ENCODE data around the gene APMAP.

APMAP gene

GRCh38 chr20:24913076-24913628 lies 79.4 kb downstream of the APMAP start:
- no peak for TF ChIP-seq FOXM1 (IDR thresholded peaks at IDR 0.05; ENCODE audit: borderline replicate concordance, low read depth)
- no peak for TF ChIP-seq EGR1 (IDR thresholded peaks at IDR 0.05)
- TF ChIP-seq TAF1 (IDR thresholded peaks at IDR 0.05; ENCODE audit: low read depth), result no peak
- TF ChIP-seq TEAD4 (IDR thresholded peaks at IDR 0.05), result no peak
- no peak for TF ChIP-seq CREB1 (IDR thresholded peaks at IDR 0.05; ENCODE audit: low read depth)
- no peak for TF ChIP-seq NFIC (IDR thresholded peaks at IDR 0.05)
- no peak for TF ChIP-seq TCF12 (IDR thresholded peaks at IDR 0.05; ENCODE audit: low read depth)
- no peak for TF ChIP-seq CEBPB (IDR thresholded peaks at IDR 0.05)
- no peak for TF ChIP-seq RAD21 (IDR thresholded peaks at IDR 0.05; ENCODE audit: low read depth)
- TF ChIP-seq, protein P1, sequence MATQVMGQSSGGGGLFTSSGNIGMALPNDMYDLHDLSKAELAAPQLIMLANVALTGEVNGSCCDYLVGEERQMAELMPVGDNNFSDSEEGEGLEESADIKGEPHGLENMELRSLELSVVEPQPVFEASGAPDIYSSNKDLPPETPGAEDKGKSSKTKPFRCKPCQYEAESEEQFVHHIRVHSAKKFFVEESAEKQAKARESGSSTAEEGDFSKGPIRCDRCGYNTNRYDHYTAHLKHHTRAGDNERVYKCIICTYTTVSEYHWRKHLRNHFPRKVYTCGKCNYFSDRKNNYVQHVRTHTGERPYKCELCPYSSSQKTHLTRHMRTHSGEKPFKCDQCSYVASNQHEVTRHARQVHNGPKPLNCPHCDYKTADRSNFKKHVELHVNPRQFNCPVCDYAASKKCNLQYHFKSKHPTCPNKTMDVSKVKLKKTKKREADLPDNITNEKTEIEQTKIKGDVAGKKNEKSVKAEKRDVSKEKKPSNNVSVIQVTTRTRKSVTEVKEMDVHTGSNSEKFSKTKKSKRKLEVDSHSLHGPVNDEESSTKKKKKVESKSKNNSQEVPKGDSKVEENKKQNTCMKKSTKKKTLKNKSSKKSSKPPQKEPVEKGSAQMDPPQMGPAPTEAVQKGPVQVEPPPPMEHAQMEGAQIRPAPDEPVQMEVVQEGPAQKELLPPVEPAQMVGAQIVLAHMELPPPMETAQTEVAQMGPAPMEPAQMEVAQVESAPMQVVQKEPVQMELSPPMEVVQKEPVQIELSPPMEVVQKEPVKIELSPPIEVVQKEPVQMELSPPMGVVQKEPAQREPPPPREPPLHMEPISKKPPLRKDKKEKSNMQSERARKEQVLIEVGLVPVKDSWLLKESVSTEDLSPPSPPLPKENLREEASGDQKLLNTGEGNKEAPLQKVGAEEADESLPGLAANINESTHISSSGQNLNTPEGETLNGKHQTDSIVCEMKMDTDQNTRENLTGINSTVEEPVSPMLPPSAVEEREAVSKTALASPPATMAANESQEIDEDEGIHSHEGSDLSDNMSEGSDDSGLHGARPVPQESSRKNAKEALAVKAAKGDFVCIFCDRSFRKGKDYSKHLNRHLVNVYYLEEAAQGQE (IDR thresholded peaks at IDR 0.05; ENCODE audit: low read depth), result no peak
- no peak for TF ChIP-seq YY1 (IDR thresholded peaks at IDR 0.05; ENCODE audit: low read depth)
- no peak for TF ChIP-seq ZBTB7A (IDR thresholded peaks at IDR 0.05; ENCODE audit: low read depth)
- TF ChIP-seq MAX (IDR thresholded peaks at IDR 0.05), result no peak
- TF ChIP-seq, protein P2, sequence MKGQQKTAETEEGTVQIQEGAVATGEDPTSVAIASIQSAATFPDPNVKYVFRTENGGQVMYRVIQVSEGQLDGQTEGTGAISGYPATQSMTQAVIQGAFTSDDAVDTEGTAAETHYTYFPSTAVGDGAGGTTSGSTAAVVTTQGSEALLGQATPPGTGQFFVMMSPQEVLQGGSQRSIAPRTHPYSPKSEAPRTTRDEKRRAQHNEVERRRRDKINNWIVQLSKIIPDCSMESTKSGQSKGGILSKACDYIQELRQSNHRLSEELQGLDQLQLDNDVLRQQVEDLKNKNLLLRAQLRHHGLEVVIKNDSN (IDR thresholded peaks at IDR 0.05), result no peak
- no peak for TF ChIP-seq EP300 (IDR thresholded peaks at IDR 0.05; ENCODE audit: borderline replicate concordance)

All from Ishikawa (cell line).